Activated CD4-positive, CD25-positive, alpha-beta regulatory T cell (primary cell): ENCODE measurements around the gene KRT71.

ENCODE experiments used
- DNase-seq, 4 experiments: peaks; one replicate each; lab custom pipeline; 2025; lab: John Stamatoyannopoulos, UW

The KRT71 gene

GRCh38 chr12:52537101-52537500, 15.8 kb downstream of the KRT71 start:
- DNase-seq = no peak

- no peak for DNase-seq
These were observed 17.4 kb downstream of the KRT71 start for GRCh38 chr12:52535574-52535973.

GRCh38 chr12:52534482-52534881, 18.5 kb downstream of the KRT71 start:
- no peak for DNase-seq

- DNase-seq = no peak
These were observed 19.1 kb downstream of the KRT71 start for GRCh38 chr12:52533686-52534470.

- no peak for DNase-seq
These were observed 20.3 kb downstream of the KRT71 start for GRCh38 chr12:52532636-52533035.

- DNase-seq = no peak
These were observed 21.2 kb downstream of the KRT71 start for GRCh38 chr12:52531566-52532300.

- no peak for DNase-seq
These were observed 22.0 kb downstream of the KRT71 start for GRCh38 chr12:52530905-52531304.

GRCh38 chr12:52530366-52530765, 22.6 kb downstream of the KRT71 start:
- no peak for DNase-seq

- DNase-seq = no peak
These were observed 23.1 kb downstream of the KRT71 start for GRCh38 chr12:52529846-52530245.

- DNase-seq = no peak
These were observed 23.5 kb downstream of the KRT71 start for GRCh38 chr12:52529417-52529816.

- no peak for DNase-seq
These were observed 24.3 kb downstream of the KRT71 start for GRCh38 chr12:52528641-52529143.

GRCh38 chr12:52527121-52527800, 25.7 kb downstream of the KRT71 start:
- DNase-seq = no peak

GRCh38 chr12:52526511-52526951, 26.4 kb downstream of the KRT71 start:
- no peak for DNase-seq

- no peak for DNase-seq
These were observed 27.1 kb downstream of the KRT71 start for GRCh38 chr12:52525661-52526499.

GRCh38 chr12:52524898-52525591, 27.9 kb downstream of the KRT71 start:
- DNase-seq = no peak

GRCh38 chr12:52524241-52524897, 28.6 kb downstream of the KRT71 start:
- DNase-seq = no peak

- DNase-seq = no peak
These were observed 29.1 kb downstream of the KRT71 start for GRCh38 chr12:52523824-52524223.

- no peak for DNase-seq
These were observed 30.5 kb downstream of the KRT71 start for GRCh38 chr12:52522346-52523011.

- DNase-seq = no peak
These were observed 31.2 kb downstream of the KRT71 start for GRCh38 chr12:52521568-52522266.
